ENCODE measurements around the gene RET.

The RET gene

DNA sequence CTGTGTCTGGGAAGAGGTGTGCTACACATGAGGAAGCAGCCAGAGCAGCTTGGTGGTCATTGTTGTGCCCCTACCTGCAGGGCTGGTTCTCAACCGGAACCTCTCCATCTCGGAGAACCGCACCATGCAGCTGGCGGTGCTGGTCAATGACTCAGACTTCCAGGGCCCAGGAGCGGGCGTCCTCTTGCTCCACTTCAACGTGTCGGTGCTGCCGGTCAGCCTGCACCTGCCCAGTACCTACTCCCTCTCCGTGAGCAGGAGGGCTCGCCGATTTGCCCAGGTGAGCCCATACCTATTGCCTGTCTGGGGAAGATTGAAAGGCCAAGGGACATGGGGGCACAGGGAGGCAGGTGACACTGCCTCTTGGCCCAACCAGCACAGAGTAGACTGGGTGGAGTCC is 32.1 kb downstream of the RET start:
- DNase-seq (ENCODE audit: low read depth): no peak

DNA sequence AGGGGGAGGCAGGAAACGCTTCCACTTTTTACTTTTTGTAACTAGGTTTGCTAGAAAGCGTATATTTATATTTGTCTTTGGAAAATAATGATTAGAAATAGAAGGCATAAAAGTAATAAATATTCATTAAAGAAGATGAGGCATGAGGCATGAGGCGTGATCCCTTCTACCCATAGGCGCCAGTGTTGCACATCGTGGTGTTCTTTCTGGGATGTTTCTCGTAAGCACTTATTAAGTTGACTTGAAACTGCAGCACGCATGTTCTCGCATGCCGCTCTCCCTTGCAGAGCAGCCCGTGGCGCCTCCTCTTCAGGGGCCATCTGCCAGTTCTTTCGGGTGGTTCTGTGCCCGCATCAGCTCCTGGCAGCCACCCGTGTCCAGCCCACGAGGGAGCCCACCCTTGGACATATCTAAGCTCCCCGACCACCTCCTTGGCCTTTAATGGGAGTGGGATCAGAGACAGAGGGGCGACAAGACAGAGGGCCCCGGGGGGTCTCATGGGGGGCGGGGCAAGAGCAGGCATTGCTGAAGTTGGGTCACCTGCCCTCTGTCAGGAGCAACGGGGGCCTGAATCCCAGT is 32.9 kb downstream of the RET start:
- DNase-seq (ENCODE audit: low read depth): no peak

DNA sequence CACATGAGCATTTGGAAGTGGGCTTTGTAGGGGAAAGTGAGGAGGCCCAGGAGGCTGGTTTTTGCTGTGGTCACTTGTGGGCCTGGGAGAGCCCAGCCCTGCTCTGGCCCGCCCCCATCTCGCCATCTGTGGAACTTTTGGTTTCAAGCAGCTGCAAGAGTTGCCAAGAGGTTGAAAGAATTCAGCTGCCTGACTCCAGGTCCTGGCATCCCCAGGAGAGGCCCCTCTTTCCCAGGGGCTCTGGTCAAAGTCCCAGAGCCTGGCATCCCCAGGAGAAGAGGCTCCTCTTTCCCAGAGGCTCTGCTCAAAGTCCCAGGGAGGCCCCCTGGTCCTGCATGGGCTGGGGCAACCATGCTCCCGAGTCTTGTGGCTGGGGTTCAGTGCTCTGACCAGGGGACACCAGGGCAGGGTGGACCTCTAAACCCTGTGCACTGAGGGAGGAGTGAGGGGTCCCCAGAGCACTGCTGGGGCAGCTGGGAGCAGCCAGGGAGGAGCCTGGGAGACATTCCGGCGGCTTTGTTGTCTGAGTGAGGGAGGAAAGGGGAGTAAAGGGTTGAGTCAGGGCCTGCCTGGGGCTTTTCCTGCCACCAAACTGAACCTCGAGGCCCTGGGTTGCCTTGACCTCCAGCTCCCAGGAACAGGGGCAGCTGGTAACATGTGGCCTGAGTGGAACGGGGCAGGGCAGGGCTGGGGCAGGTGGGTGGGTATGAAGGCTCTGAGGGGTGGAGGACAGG is 33.6 kb downstream of the RET start:
- peak; percentile 74 for DNase-seq (ENCODE audit: low read depth)

DNA sequence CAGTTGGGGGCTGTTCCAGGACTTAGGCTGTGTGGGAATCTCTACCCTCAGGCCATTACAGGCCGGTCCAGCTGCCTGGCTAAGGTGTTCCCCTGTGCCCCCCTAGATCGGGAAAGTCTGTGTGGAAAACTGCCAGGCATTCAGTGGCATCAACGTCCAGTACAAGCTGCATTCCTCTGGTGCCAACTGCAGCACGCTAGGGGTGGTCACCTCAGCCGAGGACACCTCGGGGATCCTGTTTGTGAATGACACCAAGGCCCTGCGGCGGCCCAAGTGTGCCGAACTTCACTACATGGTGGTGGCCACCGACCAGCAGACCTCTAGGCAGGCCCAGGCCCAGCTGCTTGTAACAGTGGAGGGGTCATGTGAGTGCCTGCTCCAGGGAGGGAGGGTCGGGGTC is 34.2 kb downstream of the RET start:
- no peak for DNase-seq (ENCODE audit: low read depth)

DNA sequence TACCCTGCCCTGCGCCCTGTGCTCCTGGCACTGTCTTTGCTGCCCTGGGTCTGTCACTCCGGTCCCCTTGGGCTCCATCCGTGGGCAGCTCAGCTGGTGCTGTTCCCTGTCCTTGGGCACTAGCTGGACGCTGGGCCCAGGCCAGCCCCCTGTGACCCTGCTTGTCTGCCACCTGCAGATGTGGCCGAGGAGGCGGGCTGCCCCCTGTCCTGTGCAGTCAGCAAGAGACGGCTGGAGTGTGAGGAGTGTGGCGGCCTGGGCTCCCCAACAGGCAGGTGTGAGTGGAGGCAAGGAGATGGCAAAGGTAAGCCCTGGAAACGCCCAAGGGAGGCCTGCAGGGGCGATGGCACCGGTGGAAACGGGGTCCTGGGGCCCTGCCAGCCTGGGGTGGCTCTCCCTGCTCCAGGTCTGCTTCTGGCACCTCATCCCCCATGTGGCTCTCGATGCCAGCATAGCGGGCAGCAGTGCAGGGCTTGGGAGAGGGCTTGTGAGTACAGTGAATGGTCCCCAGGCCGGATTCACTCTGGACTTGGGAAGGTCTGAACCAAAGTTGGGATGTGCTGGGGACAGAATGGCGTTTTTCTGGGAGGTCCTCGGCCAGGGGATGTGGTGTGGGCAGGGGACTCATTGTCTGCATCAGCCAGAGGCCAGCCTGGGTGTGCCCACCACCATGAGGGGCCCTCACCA is 35.2 kb downstream of the RET start:
- no peak for DNase-seq (ENCODE audit: low read depth)

DNA sequence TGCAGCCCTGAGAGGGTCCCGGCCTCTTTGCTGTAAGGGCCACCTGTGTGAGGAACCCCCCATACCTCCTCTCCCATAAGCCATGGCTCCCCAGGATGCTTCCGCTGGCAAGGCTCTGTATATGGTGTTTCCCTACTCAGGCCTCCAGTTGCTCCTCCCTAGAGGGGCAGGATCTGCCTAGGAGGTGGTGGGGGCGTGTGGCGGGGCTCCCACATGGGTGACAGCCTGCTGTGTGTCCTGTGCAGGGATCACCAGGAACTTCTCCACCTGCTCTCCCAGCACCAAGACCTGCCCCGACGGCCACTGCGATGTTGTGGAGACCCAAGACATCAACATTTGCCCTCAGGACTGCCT is 35.7 kb downstream of the RET start:
- DNase-seq (ENCODE audit: low read depth): no peak

DNA sequence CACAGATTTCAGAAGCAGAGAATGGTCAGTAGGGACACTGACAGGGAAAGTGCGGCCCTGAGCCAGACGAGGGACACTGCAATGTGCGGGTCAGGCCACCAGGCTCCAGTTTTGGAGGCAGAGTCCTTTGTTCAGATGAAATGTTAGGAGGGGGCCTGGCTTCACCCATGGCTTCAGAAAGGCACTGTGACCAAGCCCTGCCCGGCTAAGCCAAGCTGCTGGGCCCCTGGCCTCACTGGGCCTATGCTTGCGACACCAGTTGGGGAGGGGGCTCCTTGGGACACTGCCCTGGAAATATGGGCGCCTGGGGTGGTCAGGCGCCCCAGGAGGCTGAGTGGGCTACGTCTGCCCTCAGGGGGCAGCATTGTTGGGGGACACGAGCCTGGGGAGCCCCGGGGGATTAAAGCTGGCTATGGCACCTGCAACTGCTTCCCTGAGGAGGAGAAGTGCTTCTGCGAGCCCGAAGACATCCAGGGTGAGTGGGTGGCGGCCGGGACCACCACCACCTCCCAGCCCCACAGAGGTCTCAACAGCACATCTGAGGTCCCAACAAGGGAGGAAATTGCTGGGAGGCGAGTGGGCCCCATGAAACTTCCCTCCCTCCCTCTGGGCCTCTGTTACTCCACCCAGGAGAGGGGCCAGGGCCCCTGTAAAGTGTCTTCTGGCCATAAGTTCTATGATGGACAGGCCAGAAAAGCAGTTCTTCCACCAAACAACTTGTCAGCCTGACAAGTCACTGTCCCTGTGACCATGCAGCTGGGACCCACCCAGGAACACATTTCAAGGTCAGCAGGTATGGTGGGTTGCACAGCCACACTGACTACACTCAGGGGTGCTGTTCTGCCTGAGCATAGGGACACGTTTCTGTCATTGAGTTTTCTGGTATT is 36.6 kb downstream of the RET start:
- DNase-seq (ENCODE audit: low read depth): no peak

DNA sequence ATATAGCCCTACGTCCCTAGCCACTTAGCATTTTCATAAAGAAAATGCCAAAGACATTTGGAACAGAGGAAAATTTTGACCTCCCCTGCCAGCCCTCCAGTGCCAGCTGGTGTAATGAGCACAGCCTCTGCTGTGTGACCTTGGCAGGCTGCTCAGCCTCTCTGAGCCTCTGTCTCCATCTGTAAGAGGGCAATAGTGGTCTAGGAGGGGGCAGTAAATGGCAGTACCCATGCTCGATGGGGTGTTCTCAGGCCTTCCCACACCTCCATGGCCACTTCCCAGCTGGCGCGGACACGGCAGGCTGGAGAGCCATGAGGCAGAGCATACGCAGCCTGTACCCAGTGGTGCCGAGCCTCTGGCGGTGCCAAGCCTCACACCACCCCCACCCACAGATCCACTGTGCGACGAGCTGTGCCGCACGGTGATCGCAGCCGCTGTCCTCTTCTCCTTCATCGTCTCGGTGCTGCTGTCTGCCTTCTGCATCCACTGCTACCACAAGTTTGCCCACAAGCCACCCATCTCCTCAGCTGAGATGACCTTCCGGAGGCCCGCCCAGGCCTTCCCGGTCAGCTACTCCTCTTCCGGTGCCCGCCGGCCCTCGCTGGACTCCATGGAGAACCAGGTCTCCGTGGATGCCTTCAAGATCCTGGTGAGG is 37.3 kb downstream of the RET start:
- no peak for DNase-seq (ENCODE audit: low read depth)

DNA sequence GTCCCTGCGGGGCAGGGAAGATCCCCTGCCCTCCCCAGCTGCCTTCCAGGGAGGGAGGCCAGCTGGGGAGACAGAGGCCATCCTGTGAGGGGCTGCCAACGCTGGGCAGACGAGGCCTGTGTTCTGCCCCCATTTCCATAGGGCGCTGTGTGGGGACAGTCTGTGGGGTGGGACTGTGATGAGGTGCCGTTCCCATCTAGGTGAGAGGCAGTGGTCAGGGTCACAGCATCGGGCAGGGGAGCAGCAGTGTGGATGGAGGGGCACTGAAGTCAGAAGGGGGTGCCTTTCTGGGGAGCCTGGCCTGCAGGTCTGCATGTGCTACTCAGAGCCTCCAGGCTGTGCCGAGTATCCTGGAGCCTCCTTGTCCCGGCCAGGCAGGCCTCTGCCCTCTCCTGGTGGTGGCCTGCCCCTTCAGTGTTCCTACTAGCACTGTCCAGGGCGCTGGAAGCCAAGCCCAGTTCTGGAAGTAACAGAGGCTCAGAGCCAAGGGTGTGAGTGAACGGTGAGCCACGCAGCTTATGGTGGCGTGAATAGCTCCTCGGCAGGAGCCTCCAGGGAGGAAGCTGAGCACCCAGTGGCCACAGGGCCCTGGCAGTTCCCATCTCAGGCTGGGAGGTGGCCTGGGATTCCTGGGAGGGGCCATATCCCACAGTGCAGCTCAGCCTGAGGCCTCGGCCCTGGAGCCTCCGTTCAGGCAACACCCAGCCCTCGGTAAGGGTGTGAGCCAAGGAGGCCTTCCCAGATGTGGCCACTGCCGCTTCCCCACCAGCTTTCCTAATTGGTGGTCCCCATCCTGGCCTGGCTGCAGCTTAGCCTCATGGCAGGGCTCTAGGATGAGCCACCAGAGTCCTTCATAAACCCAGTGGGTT is 38.1 kb downstream of the RET start:
- peak; percentile 34 for DNase-seq (ENCODE audit: low read depth)

DNA sequence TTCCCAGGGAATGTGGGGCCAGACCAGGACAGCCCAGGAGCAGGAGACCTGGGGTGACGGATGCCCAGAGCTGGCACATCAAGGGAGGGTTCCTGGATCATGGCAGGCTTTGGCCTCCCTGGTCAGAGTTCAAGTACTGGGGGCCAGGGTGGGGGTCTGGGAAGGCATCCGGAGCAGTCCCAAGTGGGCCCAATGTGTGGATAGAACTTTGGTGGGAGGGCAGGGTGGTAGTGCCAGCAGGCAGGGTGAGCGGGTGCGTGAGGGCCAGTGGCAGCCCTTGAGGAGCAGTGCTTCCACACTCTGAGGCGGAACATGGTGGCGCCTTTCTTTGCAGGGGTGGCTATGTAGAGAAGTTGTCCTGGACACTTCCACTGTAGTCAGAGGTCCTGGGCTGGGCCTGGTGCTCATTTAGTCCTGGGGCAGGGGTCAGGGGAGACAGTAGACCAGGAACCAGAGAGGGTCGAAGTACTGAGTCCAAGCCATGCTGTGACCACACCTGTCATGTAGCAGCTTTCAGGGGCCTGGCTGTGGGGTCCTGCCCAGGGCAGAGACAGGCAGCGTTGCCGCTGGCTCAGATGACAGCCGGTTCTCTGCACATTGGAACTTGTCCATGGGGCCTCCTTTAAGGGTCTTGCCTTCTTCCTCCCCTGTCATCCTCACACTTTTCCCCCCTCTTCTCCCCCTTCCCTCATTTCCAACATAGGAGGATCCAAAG is 39.2 kb downstream of the RET start:
- no peak for DNase-seq (ENCODE audit: low read depth)

DNA sequence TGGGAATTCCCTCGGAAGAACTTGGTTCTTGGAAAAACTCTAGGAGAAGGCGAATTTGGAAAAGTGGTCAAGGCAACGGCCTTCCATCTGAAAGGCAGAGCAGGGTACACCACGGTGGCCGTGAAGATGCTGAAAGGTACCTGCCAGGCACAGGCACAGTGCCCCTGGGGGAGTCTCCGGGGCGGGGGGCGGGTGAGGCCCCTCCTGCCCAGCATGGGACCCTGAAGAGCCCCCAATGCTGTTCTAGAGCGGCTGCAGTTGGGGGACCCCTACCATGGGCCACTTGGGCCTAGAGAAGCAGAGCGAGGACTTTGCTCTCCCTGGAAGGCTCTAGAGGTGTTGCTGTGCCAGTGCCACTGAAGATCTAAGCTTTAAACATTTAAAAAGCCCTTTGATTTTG is 39.7 kb downstream of the RET start:
- DNase-seq (ENCODE audit: low read depth): no peak

DNA sequence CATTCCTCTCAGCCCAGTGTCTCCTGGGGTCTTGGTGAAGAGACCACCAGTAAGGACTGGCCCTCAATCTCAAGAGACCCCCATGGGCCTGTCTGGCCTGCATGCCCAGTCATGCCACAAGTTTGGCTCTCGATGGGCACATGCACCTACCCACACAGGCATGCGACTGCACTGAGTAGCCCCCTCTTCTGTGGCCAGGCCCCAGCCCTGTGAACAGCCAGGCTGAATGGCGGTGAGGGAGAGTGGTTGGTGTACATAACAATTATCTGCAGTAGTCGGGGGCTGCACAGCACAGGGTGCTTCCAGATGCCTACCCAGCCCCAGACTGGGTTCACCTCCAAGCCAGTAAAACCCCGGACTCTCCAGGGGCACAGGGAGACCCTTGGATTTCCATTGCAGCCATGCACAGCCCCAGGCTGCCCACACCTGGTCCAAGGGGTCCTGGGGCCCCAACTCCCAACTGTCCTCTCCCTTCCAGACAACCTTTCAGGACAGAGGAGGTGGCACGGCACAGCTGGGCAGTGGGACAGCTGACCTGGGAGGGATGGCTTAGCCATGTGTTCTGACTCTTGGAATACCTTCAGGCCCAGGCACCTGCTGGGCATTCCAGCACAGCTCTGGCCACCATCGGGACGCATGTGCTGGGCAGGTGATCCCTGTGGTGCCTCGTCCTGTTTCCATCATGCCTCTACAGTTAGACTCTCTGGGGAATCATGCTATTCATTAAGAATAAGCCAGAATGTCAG is 40.3 kb downstream of the RET start:
- DNase-seq (ENCODE audit: low read depth): no peak

DNA sequence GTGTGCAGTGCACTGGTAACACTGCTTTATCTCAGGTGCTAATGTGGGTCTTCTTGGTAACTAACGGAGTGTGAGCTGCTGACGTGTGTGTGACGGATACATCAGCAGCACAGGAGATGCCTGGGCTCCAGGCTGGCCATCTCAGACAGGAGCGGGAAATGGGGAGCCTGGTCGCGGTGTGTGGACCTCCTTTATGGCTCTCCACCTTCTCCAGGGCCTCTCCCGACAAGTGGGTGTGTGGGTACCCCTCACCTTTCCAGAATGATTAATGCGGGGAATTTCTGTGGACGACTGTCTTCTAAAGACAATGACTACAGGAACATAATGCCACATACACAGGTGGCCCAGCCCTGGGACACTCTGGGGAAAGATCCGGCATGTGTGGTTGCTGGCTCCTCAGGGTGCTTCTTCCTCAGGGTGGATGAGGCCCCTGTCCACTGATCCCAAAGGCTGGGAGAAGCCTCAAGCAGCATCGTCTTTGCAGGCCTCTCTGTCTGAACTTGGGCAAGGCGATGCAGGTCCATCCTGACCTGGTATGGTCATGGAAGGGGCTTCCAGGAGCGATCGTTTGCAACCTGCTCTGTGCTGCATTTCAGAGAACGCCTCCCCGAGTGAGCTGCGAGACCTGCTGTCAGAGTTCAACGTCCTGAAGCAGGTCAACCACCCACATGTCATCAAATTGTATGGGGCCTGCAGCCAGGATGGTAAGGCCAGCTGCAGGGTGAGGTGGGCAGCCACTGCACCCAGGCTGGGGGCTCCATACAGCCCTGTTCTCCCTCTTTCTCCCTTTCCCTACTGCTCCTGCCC is 41.1 kb downstream of the RET start:
- no peak for DNase-seq (ENCODE audit: low read depth)

DNA sequence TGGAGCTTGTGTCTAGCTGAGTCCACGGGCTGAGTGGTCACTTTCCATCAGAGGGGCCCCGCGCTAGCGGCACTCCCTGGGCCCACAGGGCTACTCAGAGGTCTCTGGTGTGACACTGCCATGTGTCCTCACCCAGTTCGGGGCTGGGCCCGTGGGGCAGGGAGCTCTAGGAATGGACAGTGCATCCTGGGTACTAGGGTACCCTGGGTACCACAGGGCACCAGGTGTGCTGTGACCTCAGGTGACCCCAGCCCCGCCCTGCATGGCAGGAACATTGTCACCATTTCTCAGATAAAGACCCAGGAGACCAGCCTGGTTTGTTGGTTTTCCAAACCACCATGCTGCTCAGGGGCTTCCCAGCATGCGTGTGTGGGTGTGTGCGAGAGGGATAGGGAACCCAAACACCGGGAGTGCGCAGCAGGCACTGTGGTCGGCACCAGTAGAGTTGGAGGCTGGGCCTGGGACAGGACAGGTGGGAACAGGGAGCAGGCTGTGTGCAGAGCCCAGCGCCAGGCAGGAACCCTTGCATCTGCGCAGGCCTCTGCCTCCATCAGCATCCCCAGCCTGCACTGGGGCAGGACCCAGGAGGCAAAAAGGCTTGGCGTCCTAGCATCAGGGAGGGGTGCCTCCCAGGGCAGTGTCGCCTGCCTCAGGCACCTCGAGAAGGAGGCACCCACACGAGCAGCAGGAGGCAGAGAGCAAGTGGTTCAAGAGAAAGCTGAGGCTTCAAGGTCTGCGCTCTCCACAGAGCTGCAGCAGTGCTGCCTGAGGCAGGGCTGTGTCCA is 42.0 kb downstream of the RET start:
- DNase-seq (ENCODE audit: low read depth): no peak

DNA sequence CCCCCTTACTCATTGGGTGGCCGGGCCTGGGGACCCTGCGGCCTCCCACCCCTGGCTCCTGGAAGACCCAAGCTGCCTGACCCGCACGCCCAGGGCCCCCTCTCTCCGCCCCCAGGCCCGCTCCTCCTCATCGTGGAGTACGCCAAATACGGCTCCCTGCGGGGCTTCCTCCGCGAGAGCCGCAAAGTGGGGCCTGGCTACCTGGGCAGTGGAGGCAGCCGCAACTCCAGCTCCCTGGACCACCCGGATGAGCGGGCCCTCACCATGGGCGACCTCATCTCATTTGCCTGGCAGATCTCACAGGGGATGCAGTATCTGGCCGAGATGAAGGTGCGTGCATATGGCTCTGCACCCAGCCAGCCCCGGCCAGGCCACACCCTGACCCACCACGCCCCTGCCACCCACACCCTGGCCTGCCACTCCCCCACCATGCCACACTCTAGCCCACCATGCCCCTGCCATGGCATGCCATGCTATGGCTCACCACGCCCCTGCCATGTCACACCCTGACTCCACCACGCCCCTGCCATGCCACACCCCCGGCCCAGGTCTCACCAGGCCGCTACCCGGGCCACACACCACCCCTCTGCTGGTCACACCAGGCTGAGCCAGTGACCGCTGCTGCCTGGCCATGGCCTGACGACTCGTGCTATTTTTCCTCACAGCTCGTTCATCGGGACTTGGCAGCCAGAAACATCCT is 42.7 kb downstream of the RET start:
- no peak for DNase-seq (ENCODE audit: low read depth)

DNA sequence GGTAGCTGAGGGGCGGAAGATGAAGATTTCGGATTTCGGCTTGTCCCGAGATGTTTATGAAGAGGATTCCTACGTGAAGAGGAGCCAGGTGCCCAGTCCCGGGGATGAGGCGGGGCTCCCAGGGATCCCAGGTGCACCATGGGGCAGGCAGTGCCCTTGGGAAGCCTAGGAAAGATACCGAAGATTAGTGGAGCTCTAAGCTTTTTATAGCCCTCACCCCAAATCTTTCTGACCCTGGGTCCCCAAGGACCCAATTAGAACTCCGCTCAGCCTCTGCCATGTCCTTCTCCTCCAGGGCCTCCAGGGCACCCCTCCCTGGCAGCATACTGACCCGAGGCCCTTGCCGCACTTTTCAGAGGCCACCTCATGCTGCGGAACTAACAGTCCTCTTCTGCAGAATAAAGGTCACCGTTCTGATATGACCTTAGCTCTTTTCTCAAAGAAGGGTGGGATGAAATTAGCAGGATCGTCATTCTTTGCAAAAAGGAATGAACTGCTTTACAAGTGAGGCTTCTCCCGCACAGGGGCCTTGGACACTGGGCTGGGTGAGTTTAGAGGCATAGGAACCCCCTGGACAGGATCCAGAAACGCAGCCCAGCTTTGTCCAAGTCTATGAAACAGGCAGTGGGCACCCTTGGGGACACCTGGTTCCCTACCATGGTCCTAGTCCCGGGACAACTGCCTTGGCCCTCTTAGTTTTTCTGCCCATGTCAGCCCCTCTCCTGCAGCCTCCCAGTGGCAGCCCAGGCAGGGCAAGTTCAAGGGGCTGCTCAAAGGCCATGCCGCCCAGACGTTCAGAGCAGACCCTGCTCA is 43.5 kb downstream of the RET start:
- no peak for DNase-seq (ENCODE audit: low read depth)

DNA sequence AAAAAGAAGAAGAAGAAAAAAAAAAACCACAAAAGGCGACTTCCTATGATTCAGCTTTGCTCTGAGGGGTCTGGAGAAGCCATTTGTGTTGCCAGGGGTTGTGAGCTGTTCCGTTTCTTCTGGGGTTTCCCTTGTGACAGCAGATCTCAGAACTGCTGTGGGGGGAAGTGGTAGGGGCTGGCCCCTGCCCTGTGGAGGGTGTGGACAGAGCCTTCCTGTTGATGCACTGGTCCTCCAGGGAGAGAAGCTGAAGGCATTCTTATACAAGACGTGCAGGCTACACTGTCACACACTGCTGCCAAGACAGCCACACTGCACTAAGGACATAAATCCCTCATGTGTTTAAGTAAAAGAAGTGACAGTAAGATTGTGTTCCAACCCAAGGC is 44.1 kb downstream of the RET start:
- peak; percentile 36 for DNase-seq (ENCODE audit: low read depth)
